Astrocyte (in vitro differentiated cells and primary cell): ENCODE data around the gene FBN1. TPM values are rescaled to one million over a fixed set of nuclear protein-coding genes. Genes with fewer than 3 reads are reported as not detected.

ENCODE experiments used
- DNase-seq: peaks from one replicate; pipeline ENCODE4 v3.0.0-alpha.2; 2010; ENCODE audit warnings: low read depth
- FAIRE-seq: peaks from 2 replicates; lab custom pipeline; 2011; peaks lifted over from hg19 to GRCh38; lab: Jason Lieb, UNC
- H2AFZ ChIP-seq: 2 replicates; pipeline ENCODE4 v1.6.0; 2012; ENCODE audit warnings: low read depth, low read length, inconsistent platforms
- H3K27ac ChIP-seq: 2 replicates; pipeline ENCODE4 v1.5.1; 2011; ENCODE audit warnings: low read depth, low read length, inconsistent platforms
- H3K27me3 ChIP-seq: 2 replicates; pipeline ENCODE4 v1.6.0; 2011; ENCODE audit warnings: low read length, inconsistent platforms; ENCODE audit not compliant: insufficient read depth
- H3K36me3 ChIP-seq: 2 replicates; pipeline ENCODE4 v1.5.1; 2011; ENCODE audit warnings: low read length, inconsistent platforms; ENCODE audit not compliant: insufficient read depth
- H3K4me1 ChIP-seq: 2 replicates; pipeline ENCODE4 v1.5.1; 2011; ENCODE audit warnings: low read length, inconsistent platforms; ENCODE audit not compliant: insufficient read depth
- H3K4me2 ChIP-seq: 2 replicates; pipeline ENCODE4 v1.6.0; 2012; ENCODE audit warnings: low read length, inconsistent platforms
- H3K4me3 ChIP-seq: 2 replicates; pipeline ENCODE4 v1.5.1; 2011; ENCODE audit warnings: low read depth, mild to moderate bottlenecking, low read length, inconsistent platforms; ENCODE audit not compliant: insufficient read depth
- H3K79me2 ChIP-seq: 2 replicates; pipeline ENCODE4 v1.6.0; 2012; ENCODE audit warnings: mild to moderate bottlenecking, low read length, inconsistent platforms; ENCODE audit not compliant: insufficient read depth
- H3K9ac ChIP-seq: 2 replicates; pipeline ENCODE4 v1.6.0; 2012; ENCODE audit warnings: mild to moderate bottlenecking, low read length, inconsistent platforms
- H3K9me3 ChIP-seq: 2 replicates; pipeline ENCODE4 v1.5.1; 2012; ENCODE audit warnings: low read depth, mild to moderate bottlenecking, low read length, inconsistent platforms; ENCODE audit not compliant: insufficient read depth
- H4K20me1 ChIP-seq: 2 replicates; pipeline ENCODE4 v1.6.0; 2012; ENCODE audit warnings: low read length, inconsistent platforms; ENCODE audit not compliant: insufficient read depth
- H3K27ac Mint-ChIP-seq: one replicate; pipeline ENCODE4 v1.8.0; 2021; ENCODE audit warnings: mild to moderate bottlenecking, mixed read lengths; ENCODE audit not compliant: unreplicated experiment
- H3K27me3 Mint-ChIP-seq: one replicate; pipeline ENCODE4 v1.8.0; 2021; ENCODE audit warnings: low read depth, mixed read lengths; ENCODE audit not compliant: unreplicated experiment
- H3K36me3 Mint-ChIP-seq: one replicate; pipeline ENCODE4 v1.8.0; 2021; ENCODE audit warnings: low read depth, mixed read lengths; ENCODE audit not compliant: unreplicated experiment
- H3K4me1 Mint-ChIP-seq: one replicate; pipeline ENCODE4 v1.8.0; 2021; ENCODE audit warnings: low read depth, mixed read lengths; ENCODE audit not compliant: unreplicated experiment
- H3K4me3 Mint-ChIP-seq: one replicate; pipeline ENCODE4 v1.8.0; 2021; ENCODE audit warnings: mild to moderate bottlenecking, moderate library complexity, mixed read lengths; ENCODE audit not compliant: unreplicated experiment
- H3K9me3 Mint-ChIP-seq: one replicate; pipeline ENCODE4 v1.8.0; 2021; ENCODE audit warnings: mild to moderate bottlenecking, mixed read lengths; ENCODE audit not compliant: unreplicated experiment
- CTCF ChIP-seq: IDR thresholded peaks from 2 replicates; pipeline ENCODE4 v1.5.1; 2011; ENCODE audit warnings: low read depth, mild to moderate bottlenecking, inconsistent platforms, low read length, moderate library complexity; ENCODE audit not compliant: insufficient read depth
- EZH2 ChIP-seq: IDR thresholded peaks from 2 replicates; pipeline ENCODE4 v1.6.1; 2012; ENCODE audit warnings: mild to moderate bottlenecking, low read length, inconsistent platforms; ENCODE audit not compliant: insufficient read depth
- total RNA-seq: library from RNA; stranded (reverse); gene quantifications from 2 replicates; pipeline ENCODE4 v1.2.1, GENCODE V29; 2021

Gene FBN1
- total RNA-seq, 1 donor from 2014 or later: 210 TPM

- Mint-ChIP-seq H3K27me3 (no peaks in the 10 kb centered on the region), H3K36me3 (no peaks in the 10 kb centered on the region)
- TF ChIP-seq EZH2 (no peak), CTCF (no peak)
Observed at GRCh38 chr15:48400086-48400485, 245.4 kb downstream of the FBN1 start.

GRCh38 chr15:48397841-48398240, 247.7 kb downstream of the FBN1 start:
- H3K4me3 Mint-ChIP-seq: no peak overlapping the region
- H3K4me3 ChIP-seq: no peak overlapping the region
- H3K36me3 Mint-ChIP-seq: no peaks in the 10 kb centered on the region
- peaks cover 17% of the 10 kb centered on the region for H3K4me1 Mint-ChIP-seq
- no peaks in the 10 kb centered on the region for H3K27me3 ChIP-seq
- TF ChIP-seq CTCF: no peak
- TF ChIP-seq EZH2: no peak
- no peak overlapping the region for H3K27ac Mint-ChIP-seq
- H4K20me1 ChIP-seq: no peaks in the 10 kb centered on the region
- H2AFZ ChIP-seq: no peak overlapping the region
- no peaks in the 10 kb centered on the region for H3K9me3 ChIP-seq
- no peak for DNase-seq
- H3K9me3 Mint-ChIP-seq: peaks cover 3% of the 10 kb centered on the region
- H3K9ac ChIP-seq: no peak overlapping the region
- H3K36me3 ChIP-seq: no peaks in the 10 kb centered on the region
- H3K27me3 Mint-ChIP-seq: no peaks in the 10 kb centered on the region
- H3K4me1 ChIP-seq: peaks cover 22% of the 10 kb centered on the region
- no peak for FAIRE-seq
- H3K4me2 ChIP-seq: no peak overlapping the region
- no peak overlapping the region for H3K27ac ChIP-seq
- no peaks in the 10 kb centered on the region for H3K79me2 ChIP-seq

More at GRCh38 chr15:48400086-48400485, 245.4 kb downstream of the FBN1 start:
- Histone ChIP-seq H3K4me3 (no peak overlapping the region), H4K20me1 (no peaks in the 10 kb centered on the region), H3K79me2 (no peaks in the 10 kb centered on the region), H3K9me3 (no peaks in the 10 kb centered on the region), H3K4me2 (peak overlapping the region; percentile 6), H3K4me1 (peaks cover 14% of the 10 kb centered on the region), H3K9ac (no peak overlapping the region), H3K36me3 (no peaks in the 10 kb centered on the region), H3K27ac (no peak overlapping the region), H3K27me3 (no peaks in the 10 kb centered on the region), H2AFZ (no peak overlapping the region)
- H3K4me3 Mint-ChIP-seq: no peak overlapping the region
- peak overlapping the region; percentile 22 for H3K27ac Mint-ChIP-seq
- FAIRE-seq (peak; percentile 41), DNase-seq (peak; percentile 67)
- H3K9me3 Mint-ChIP-seq: peaks cover 3% of the 10 kb centered on the region
- peaks cover 15% of the 10 kb centered on the region for H3K4me1 Mint-ChIP-seq

GRCh38 chr15:48396020-48396419, 249.5 kb downstream of the FBN1 start:
- Histone ChIP-seq H3K4me3 (no peak overlapping the region), H3K36me3 (no peaks in the 10 kb centered on the region), H4K20me1 (no peaks in the 10 kb centered on the region), H3K27me3 (no peaks in the 10 kb centered on the region), H3K4me2 (peak overlapping the region; percentile 41), H3K4me1 (peaks cover 22% of the 10 kb centered on the region), H3K79me2 (no peaks in the 10 kb centered on the region), H3K9ac (peak overlapping the region; percentile 30), H3K27ac (peak overlapping the region; percentile 53), H3K9me3 (no peaks in the 10 kb centered on the region), H2AFZ (no peak overlapping the region)
- Mint-ChIP-seq H3K36me3 (no peaks in the 10 kb centered on the region), H3K4me1 (peaks cover 22% of the 10 kb centered on the region), H3K9me3 (peaks cover 3% of the 10 kb centered on the region), H3K27me3 (no peaks in the 10 kb centered on the region), H3K4me3 (no peak overlapping the region), H3K27ac (no peak overlapping the region)
- TF ChIP-seq CTCF: no peak
- no peak for TF ChIP-seq EZH2
- DNase-seq (no peak), FAIRE-seq (no peak)
